Neural progenitor cell (in vitro differentiated cells): ENCODE measurements around the gene DCANP1. TPM values are rescaled to one million over a fixed set of nuclear protein-coding genes. Genes with fewer than 3 reads are reported as not detected.
A peak's percentile ranks its signal among the peaks of the same experiment; 100 is the strongest.

Experiments used
- DNase-seq: peaks from one replicate; pipeline ENCODE4 v3.0.0-alpha.2; 2016; ENCODE audit warnings: low spot score
- H2AFZ ChIP-seq: fragments of 200-600 bp; sonication (generic); replicated peaks from 2 replicates; pipeline ENCODE4 v1.6.1; 2016; ENCODE audit warnings: antibody characterized with exemption
- H3F3A ChIP-seq: fragments of 200-600 bp; sonication (generic); 2 replicates; pipeline ENCODE4 v1.6.1; 2016; ENCODE audit warnings: antibody characterized with exemption, low read depth
- H3K27ac ChIP-seq: fragments of 200-600 bp; sonication (generic); 2 replicates; pipeline ENCODE4 v1.5.1; 2016; ENCODE audit warnings: mild to moderate bottlenecking
- H3K27me3 ChIP-seq: fragments of 200-600 bp; sonication (generic); 2 replicates; pipeline ENCODE4 v1.6.1; 2016; ENCODE audit warnings: mild to moderate bottlenecking, moderate library complexity
- H3K36me3 ChIP-seq: fragments of 200-600 bp; sonication (generic); 2 replicates; pipeline ENCODE4 v1.5.1; 2016
- H3K4me1 ChIP-seq: fragments of 200-600 bp; sonication (generic); 2 replicates; pipeline ENCODE4 v1.6.1; 2016; ENCODE audit warnings: mixed run types
- H3K4me2 ChIP-seq: fragments of 200-600 bp; sonication (generic); 2 replicates; pipeline ENCODE4 v1.6.1; 2016
- H3K4me3 ChIP-seq: fragments of 200-600 bp; sonication (generic); 2 replicates; pipeline ENCODE4 v1.5.1; 2016
- H3K79me2 ChIP-seq: fragments of 200-600 bp; sonication (generic); 2 replicates; pipeline ENCODE4 v1.6.1; 2016; ENCODE audit warnings: low read depth
- H3K9ac ChIP-seq: fragments of 200-600 bp; sonication (generic); 2 replicates; pipeline ENCODE4 v1.6.1; 2016
- H3K9me3 ChIP-seq: fragments of 200-600 bp; sonication (generic); 2 replicates; pipeline ENCODE4 v1.5.1; 2016; ENCODE audit warnings: low read depth
- H4K20me1 ChIP-seq: fragments of 200-600 bp; sonication (generic); 2 replicates; pipeline ENCODE4 v1.6.1; 2016; ENCODE audit warnings: low read depth
- H3K27ac Mint-ChIP-seq: 3 replicates; pipeline ENCODE4 v1.8.0; 2021; ENCODE audit warnings: mixed read lengths
- H3K27me3 Mint-ChIP-seq: 2 replicates; pipeline ENCODE4 v1.8.0; 2022; ENCODE audit warnings: low read depth, mild to moderate bottlenecking, inconsistent platforms, moderate library complexity, mixed read lengths; ENCODE audit not compliant: insufficient read depth
- H3K36me3 Mint-ChIP-seq: 3 replicates; pipeline ENCODE4 v1.8.0; 2021; ENCODE audit warnings: mixed read lengths
- H3K4me1 Mint-ChIP-seq: 3 replicates; pipeline ENCODE4 v1.8.0; 2021; ENCODE audit warnings: mixed read lengths
- H3K4me3 Mint-ChIP-seq: 3 replicates; pipeline ENCODE4 v1.8.0; 2021; ENCODE audit warnings: mild to moderate bottlenecking, moderate library complexity, mixed read lengths
- H3K9me3 Mint-ChIP-seq: 3 replicates; pipeline ENCODE4 v1.8.0; 2020; ENCODE audit warnings: mixed read lengths
- CTCF ChIP-seq: fragments of 200-600 bp; sonication (generic); IDR thresholded peaks from 2 replicates; pipeline ENCODE4 v1.5.1; 2017; ENCODE audit warnings: antibody characterized with exemption, mild to moderate bottlenecking
- EZH2 ChIP-seq: fragments of 200-600 bp; sonication (generic); IDR thresholded peaks from 2 replicates; pipeline ENCODE4 v1.6.1; 2017; ENCODE audit warnings: antibody characterized with exemption, mild to moderate bottlenecking, moderate library complexity
- EZH2phosphoT487 ChIP-seq: fragments of 200-600 bp; sonication (generic); IDR thresholded peaks from 2 replicates; pipeline ENCODE4 v1.6.1; 2017; ENCODE audit warnings: antibody characterized with exemption
- total RNA-seq: library from RNA; depleted of rRNA; stranded (reverse); fragments of >200 nt; gene quantifications from 2 replicates; pipeline ENCODE4 v1.2.3, GENCODE V29; 2015; ENCODE audit warnings: low replicate concordance

Gene DCANP1
- total RNA-seq, 1 donor from 2014 or later = not detected

GRCh38 chr5:135482381-135482933, 35.3 kb upstream of the DCANP1 start:
- Histone ChIP-seq H4K20me1 (peaks cover 94% of the 10 kb centered on the region), H3K4me3 (no peak overlapping the region), H3K27me3 (peaks cover 100% of the 10 kb centered on the region), H3K27ac (no peak overlapping the region), H3K36me3 (no peaks in the 10 kb centered on the region), H3K9me3 (no peaks in the 10 kb centered on the region), H3K4me2 (no peak overlapping the region), H2AFZ (no peak overlapping the region), H3F3A (peaks cover 34% of the 10 kb centered on the region), H3K9ac (no peak overlapping the region), H3K79me2 (no peaks in the 10 kb centered on the region), H3K4me1 (peaks cover 22% of the 10 kb centered on the region)
- peaks cover 46% of the 10 kb centered on the region for H3K27me3 Mint-ChIP-seq
- TF ChIP-seq EZH2phosphoT487 = peak; percentile 94
- TF ChIP-seq EZH2 = no peak
- TF ChIP-seq CTCF = no peak
- no peak overlapping the region for H3K27ac Mint-ChIP-seq
- peak; percentile 77 for DNase-seq
- H3K4me1 Mint-ChIP-seq = peaks cover 55% of the 10 kb centered on the region
- peaks cover 2% of the 10 kb centered on the region for H3K36me3 Mint-ChIP-seq
- H3K9me3 Mint-ChIP-seq = peaks cover 3% of the 10 kb centered on the region
- no peak overlapping the region for H3K4me3 Mint-ChIP-seq

- Mint-ChIP-seq H3K27ac (no peak overlapping the region), H3K27me3 (peaks cover 42% of the 10 kb centered on the region), H3K4me3 (no peak overlapping the region), H3K4me1 (peaks cover 52% of the 10 kb centered on the region), H3K9me3 (peaks cover 3% of the 10 kb centered on the region), H3K36me3 (peaks cover 2% of the 10 kb centered on the region)
- Histone ChIP-seq H3K36me3 (no peaks in the 10 kb centered on the region), H3K4me1 (peaks cover 28% of the 10 kb centered on the region), H3K27me3 (peaks cover 100% of the 10 kb centered on the region), H3K27ac (no peak overlapping the region), H3K9ac (no peak overlapping the region), H3K4me3 (no peak overlapping the region), H3K9me3 (no peaks in the 10 kb centered on the region), H3F3A (peaks cover 35% of the 10 kb centered on the region), H2AFZ (no peak overlapping the region), H4K20me1 (peaks cover 94% of the 10 kb centered on the region), H3K79me2 (no peaks in the 10 kb centered on the region), H3K4me2 (no peak overlapping the region)
- DNase-seq = no peak
- TF ChIP-seq EZH2phosphoT487 (no peak), EZH2 (no peak), CTCF (no peak)
These were observed 34.8 kb upstream of the DCANP1 start for GRCh38 chr5:135481909-135482311.

DNA sequence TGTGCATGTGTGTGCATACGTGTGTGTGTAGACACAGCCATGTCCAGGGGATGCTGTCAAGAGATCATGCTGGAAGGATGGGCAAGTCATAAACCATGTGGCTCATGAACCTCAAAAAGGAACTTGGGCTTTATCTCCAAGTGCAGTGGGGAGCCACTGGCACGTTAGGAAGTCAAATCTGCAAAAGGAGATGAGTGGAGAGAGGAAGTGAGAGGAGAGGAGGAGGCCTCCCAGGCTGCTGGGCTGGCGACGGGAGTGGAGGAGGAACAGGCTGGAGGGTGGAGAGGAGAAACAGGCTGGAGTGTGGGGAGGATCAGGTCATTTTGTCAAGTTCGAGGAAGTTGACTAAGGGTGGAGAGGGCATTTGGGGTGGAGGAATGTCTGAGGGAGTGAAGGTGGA, 34.2 kb upstream of the DCANP1 start:
- Mint-ChIP-seq H3K9me3 (peaks cover 3% of the 10 kb centered on the region), H3K27ac (no peak overlapping the region), H3K27me3 (peaks cover 41% of the 10 kb centered on the region), H3K4me1 (peaks cover 53% of the 10 kb centered on the region), H3K36me3 (peaks cover 2% of the 10 kb centered on the region), H3K4me3 (no peak overlapping the region)
- Histone ChIP-seq H3K4me2 (no peak overlapping the region), H3F3A (peaks cover 35% of the 10 kb centered on the region), H3K27ac (no peak overlapping the region), H4K20me1 (peaks cover 96% of the 10 kb centered on the region), H3K4me1 (peaks cover 31% of the 10 kb centered on the region), H2AFZ (no peak overlapping the region), H3K79me2 (no peaks in the 10 kb centered on the region), H3K9ac (no peak overlapping the region), H3K4me3 (no peak overlapping the region), H3K9me3 (no peaks in the 10 kb centered on the region), H3K36me3 (no peaks in the 10 kb centered on the region), H3K27me3 (peaks cover 100% of the 10 kb centered on the region)
- TF ChIP-seq EZH2phosphoT487 = no peak
- TF ChIP-seq CTCF = no peak
- no peak for TF ChIP-seq EZH2
- DNase-seq = no peak
